ENCODE results near the gene PLAGL1.
"Not testable (repeated sequence)": the region's sequence is repeated elsewhere in the genome, so short reads cannot be mapped to it uniquely, and the experiment has no call there.

Gene PLAGL1

DNA sequence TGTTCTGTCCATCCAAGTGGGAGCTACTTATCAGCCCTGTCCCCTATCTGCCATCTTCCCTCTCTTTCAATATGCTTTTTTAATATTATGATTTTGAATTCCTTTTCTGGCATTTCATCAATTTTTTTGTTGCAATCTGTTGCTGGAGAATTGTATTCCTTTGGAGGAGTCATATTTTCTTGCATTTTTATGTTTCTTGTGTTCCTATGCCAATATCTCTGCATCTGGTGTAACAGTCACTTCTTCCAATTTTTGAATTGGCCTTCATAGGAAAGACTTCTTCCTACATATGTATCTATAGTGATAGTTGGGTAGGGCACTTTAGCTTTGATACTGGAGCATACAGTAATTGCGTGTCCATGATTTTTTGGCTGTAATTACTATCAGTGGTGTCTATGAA is 73.7 kb downstream of the PLAGL1 start:
- Histone ChIP-seq H3K4me3 (ENCODE audit: low read depth, low read length) (no peak overlapping the region), H3K9ac (ENCODE audit: low read length) (no peak overlapping the region), H3K27ac (ENCODE audit: low read depth, low read length) (no peak overlapping the region), H3K4me1 (ENCODE audit: control insufficient read depth, insufficient read depth, low read length) (peaks cover 19% of the 10 kb centered on the region), H3K36me3 (ENCODE audit: control insufficient read depth, insufficient read depth, low read length) (no peaks in the 10 kb centered on the region), H3K9me3 (ENCODE audit: control insufficient read depth, insufficient read depth, low read depth, low read length) (peaks cover 11% of the 10 kb centered on the region), H3K27me3 (ENCODE audit: control insufficient read depth, insufficient read depth, low read length) (no peaks in the 10 kb centered on the region)

DNA sequence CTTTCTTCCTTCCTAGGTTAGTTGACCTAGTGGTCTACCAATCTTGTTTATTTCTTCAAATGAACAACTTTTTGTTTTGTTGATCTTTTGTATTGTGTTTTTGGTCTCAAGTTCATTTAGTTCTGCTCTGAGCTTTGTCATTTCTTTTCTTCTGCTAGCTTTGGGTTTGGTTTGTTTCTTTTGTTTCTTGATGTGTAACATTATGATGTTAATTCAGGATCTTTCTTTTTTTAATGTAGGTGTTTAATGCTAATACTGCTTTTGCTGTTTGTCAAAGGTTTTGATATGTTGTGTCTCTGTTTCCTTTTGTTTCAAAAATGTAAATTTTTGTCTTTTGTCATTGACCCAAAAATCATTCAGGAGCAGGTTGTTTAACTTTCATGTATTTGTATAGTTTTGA is 78.1 kb downstream of the PLAGL1 start:
- Histone ChIP-seq H3K4me1 (ENCODE audit: control insufficient read depth, insufficient read depth, low read length) (no peaks in the 10 kb centered on the region), H3K36me3 (ENCODE audit: control insufficient read depth, insufficient read depth, low read length) (no peaks in the 10 kb centered on the region), H3K9me3 (ENCODE audit: control insufficient read depth, insufficient read depth, low read depth, low read length) (peaks cover 27% of the 10 kb centered on the region), H3K27ac (ENCODE audit: low read depth, low read length) (peak overlapping the region; percentile 29; the same call in 1 of the 2 replicates), H3K9ac (ENCODE audit: low read length) (no peak overlapping the region), H3K27me3 (ENCODE audit: control insufficient read depth, insufficient read depth, low read length) (no peaks in the 10 kb centered on the region), H3K4me3 (ENCODE audit: low read depth, low read length) (no peak overlapping the region)

DNA sequence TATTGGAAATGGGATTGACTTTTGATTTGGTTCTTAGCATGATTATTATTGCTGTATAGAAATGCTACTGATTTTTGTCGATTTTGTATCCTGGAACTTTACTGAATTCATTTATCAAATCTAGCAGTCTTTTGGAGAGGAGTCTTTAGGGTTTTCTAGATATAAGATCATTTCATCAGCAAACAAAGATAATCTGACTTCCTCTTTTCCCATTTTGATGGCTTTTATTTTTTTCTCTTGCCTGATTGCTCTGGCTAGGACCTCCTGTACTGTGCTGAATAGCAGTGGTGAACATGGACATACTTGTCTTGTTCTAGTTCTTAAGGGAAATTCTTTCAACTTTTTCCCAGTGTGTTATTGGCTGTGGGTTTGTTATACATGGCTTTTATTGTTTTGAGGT is 79.2 kb downstream of the PLAGL1 start:
- Histone ChIP-seq H3K27me3 (ENCODE audit: control insufficient read depth, insufficient read depth, low read length) (no peaks in the 10 kb centered on the region), H3K4me3 (ENCODE audit: low read depth, low read length) (no peak overlapping the region), H3K9me3 (ENCODE audit: control insufficient read depth, insufficient read depth, low read depth, low read length) (peaks cover 27% of the 10 kb centered on the region), H3K4me1 (ENCODE audit: control insufficient read depth, insufficient read depth, low read length) (no peaks in the 10 kb centered on the region), H3K27ac (ENCODE audit: low read depth, low read length) (no peak overlapping the region), H3K9ac (ENCODE audit: low read length) (no peak overlapping the region), H3K36me3 (ENCODE audit: control insufficient read depth, insufficient read depth, low read length) (no peaks in the 10 kb centered on the region)

DNA sequence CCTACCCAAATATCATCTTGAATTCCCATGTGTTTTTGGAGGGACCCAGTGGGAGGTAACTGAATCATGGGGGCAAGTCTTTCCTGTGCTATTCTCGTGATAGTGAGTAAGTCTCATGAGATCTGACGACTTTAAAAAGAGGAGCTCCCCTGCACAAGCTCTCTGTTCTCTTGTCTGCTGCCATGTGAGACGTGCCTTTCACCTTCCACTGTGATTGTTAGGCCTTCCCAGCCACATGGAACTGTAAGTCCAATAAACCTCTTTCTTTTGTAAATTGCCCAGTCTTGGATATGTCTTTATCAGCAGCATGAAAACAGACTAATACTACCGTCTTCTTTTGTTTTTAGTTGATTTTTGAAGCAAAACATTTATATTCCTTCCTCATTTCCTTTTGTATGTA is 91.0 kb downstream of the PLAGL1 start:
- H3K36me3 ChIP-seq (ENCODE audit: control insufficient read depth, insufficient read depth, low read length); H3K4me1 ChIP-seq (ENCODE audit: control insufficient read depth, insufficient read depth, low read length); H3K27me3 ChIP-seq (ENCODE audit: control insufficient read depth, insufficient read depth, low read length); H3K9me3 ChIP-seq (ENCODE audit: control insufficient read depth, insufficient read depth, low read depth, low read length); H3K4me3 ChIP-seq (ENCODE audit: low read depth, low read length); H3K27ac ChIP-seq (ENCODE audit: low read depth, low read length); H3K9ac ChIP-seq (ENCODE audit: low read length): not testable (repeated sequence)

DNA sequence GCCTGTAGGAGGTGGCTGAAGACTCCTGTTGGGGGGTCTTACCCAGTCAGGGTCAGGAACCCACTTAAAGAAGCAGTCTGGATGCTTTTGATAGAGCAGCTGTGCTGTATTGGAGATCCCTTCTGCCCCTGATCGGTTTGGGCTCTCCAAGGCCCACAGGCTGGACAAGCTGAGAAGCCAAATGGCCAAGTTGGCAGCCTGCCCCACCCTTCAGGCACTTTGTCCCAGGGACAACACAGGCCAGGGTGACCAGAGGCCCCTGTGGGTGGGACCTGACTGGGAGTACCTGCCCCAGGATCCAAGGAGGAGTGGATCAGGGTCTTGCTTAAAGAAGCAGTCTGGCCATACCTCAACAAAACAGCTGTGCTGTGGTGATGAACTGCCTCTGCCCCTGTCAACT is 95.4 kb downstream of the PLAGL1 start:
- no peak overlapping the region for H3K4me3 ChIP-seq (ENCODE audit: low read depth, low read length)
- H3K27ac ChIP-seq (ENCODE audit: low read depth, low read length): no peak overlapping the region
- H3K36me3 ChIP-seq (ENCODE audit: control insufficient read depth, insufficient read depth, low read length): no peaks in the 10 kb centered on the region
- no peaks in the 10 kb centered on the region for H3K27me3 ChIP-seq (ENCODE audit: control insufficient read depth, insufficient read depth, low read length)
- H3K4me1 ChIP-seq (ENCODE audit: control insufficient read depth, insufficient read depth, low read length): no peaks in the 10 kb centered on the region
- no peak overlapping the region for H3K9ac ChIP-seq (ENCODE audit: low read length)
- peaks cover 3% of the 10 kb centered on the region; the same call in 1 of the 2 replicates for H3K9me3 ChIP-seq (ENCODE audit: control insufficient read depth, insufficient read depth, low read depth, low read length)

DNA sequence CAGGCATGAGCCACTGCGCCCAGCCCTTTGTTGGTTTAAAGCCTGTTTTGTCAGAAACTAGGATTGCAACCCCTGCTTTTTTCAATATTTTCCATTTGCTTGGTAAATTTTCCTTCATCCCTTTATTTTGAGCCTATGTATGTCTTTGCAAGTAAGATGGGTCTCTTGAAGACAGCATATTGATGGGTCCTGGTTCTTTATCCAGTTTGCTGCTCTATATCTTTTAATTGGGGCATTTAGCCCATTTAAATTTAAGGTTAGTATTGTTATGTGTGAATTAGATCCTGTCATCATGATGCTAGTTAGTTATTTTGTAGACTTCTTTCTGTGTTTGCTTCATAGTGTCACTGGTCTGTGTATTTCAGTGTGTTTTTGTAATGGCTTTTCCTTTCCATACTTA is 97.0 kb downstream of the PLAGL1 start:
- Histone ChIP-seq H3K9ac (ENCODE audit: low read length) (no peak overlapping the region), H3K4me1 (ENCODE audit: control insufficient read depth, insufficient read depth, low read length) (no peaks in the 10 kb centered on the region), H3K27me3 (ENCODE audit: control insufficient read depth, insufficient read depth, low read length) (no peaks in the 10 kb centered on the region), H3K36me3 (ENCODE audit: control insufficient read depth, insufficient read depth, low read length) (no peaks in the 10 kb centered on the region), H3K4me3 (ENCODE audit: low read depth, low read length) (no peak overlapping the region), H3K27ac (ENCODE audit: low read depth, low read length) (no peak overlapping the region), H3K9me3 (ENCODE audit: control insufficient read depth, insufficient read depth, low read depth, low read length) (0 out of 2 replicates have a peak, but pooled peaks cover 2% of the 10 kb centered on the region)

DNA sequence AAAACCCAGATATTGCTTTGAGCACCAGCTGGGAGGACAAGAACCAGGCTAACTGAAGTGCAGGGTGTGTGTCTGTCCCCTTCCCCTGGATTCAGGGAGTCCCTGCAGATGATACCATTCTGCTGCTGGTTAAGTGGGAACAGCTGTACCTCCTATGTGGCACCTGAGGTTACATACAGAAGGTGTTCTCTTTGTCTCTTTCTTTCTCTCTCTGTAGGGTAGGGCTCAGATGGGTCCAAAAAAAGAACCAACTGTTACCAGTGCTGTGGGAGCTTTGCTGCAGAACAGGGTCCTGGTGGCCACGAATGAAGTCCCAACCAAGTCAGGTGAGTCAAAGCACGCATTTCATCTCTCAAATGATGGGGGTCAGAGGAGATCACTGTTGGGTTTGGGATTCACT is 105.2 kb downstream of the PLAGL1 start:
- Histone ChIP-seq H3K4me3 (ENCODE audit: low read depth, low read length) (no peak overlapping the region), H3K27me3 (ENCODE audit: control insufficient read depth, insufficient read depth, low read length) (no peaks in the 10 kb centered on the region), H3K9ac (ENCODE audit: low read length) (no peak overlapping the region), H3K27ac (ENCODE audit: low read depth, low read length) (no peak overlapping the region), H3K9me3 (ENCODE audit: control insufficient read depth, insufficient read depth, low read depth, low read length) (0 out of 2 replicates have a peak, but pooled peaks cover 2% of the 10 kb centered on the region), H3K36me3 (ENCODE audit: control insufficient read depth, insufficient read depth, low read length) (no peaks in the 10 kb centered on the region), H3K4me1 (ENCODE audit: control insufficient read depth, insufficient read depth, low read length) (no peaks in the 10 kb centered on the region)

DNA sequence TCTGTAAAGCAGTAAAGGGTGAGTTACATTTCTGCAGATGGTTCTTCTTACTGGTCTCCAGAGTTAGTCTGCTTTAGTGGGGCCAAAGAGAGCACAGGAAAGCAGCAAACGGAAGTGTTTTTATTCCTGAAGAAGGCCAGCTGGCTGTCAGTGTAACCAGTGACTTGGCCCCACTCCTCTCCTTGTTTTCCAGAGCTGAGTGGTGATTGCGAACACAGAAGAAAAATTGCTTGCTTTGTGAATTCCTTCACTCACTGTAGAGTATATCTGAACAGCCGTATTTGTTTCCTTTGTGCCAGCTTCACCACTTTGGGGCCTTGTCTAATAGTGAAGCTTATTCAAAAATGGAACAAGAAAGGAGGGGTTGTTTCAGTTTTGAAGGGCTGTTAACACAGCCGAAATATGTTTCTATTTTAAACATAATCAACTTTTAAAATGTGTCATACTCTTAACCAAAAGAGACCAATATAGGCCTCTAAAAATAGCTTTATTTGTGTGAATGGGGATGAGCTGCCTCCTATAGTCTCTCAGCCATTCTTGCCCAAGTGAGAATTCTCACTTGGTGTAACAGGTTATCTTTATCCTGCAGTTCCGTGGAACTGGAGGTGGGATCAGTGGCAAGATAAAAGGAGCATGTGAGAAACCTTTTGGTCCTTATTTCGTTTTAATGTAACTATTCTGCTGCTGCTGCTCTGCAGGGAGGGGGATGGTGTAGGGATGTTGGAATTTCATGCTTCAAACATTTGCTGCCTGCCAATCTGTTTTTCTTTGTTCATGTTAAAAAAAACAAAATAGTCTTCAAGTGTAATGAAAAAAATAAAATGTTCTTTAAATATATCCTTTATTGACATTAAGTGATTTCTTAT is 105.9 kb downstream of the PLAGL1 start:
- Histone ChIP-seq H3K9me3 (ENCODE audit: control insufficient read depth, insufficient read depth, low read depth, low read length) (0 out of 2 replicates have a peak, but pooled peaks cover 2% of the 10 kb centered on the region), H3K27me3 (ENCODE audit: control insufficient read depth, insufficient read depth, low read length) (no peaks in the 10 kb centered on the region), H3K9ac (ENCODE audit: low read length) (no peak overlapping the region), H3K4me1 (ENCODE audit: control insufficient read depth, insufficient read depth, low read length) (no peaks in the 10 kb centered on the region), H3K36me3 (ENCODE audit: control insufficient read depth, insufficient read depth, low read length) (no peaks in the 10 kb centered on the region), H3K27ac (ENCODE audit: low read depth, low read length) (no peak overlapping the region), H3K4me3 (ENCODE audit: low read depth, low read length) (no peak overlapping the region)

DNA sequence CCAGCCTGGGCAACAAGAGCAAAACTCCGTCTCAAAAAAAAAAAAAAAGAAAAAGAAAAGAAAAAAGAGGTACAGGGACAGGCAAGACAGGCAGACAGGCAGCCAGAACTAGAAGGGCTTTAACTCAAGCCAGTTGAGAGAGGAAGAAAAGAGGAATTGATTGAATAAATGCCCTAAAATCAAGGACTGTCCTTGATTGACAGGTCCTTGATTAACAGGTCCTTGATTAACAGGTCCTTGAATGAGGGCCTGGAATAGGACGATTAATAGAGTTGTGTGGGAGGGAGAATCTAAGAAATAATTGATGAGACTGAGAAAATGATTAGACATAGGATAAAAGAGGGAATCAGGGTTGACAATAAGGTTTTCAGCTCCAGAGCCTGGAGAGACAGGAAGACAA is 107.7 kb downstream of the PLAGL1 start:
- H3K36me3 ChIP-seq (ENCODE audit: control insufficient read depth, insufficient read depth, low read length): no peaks in the 10 kb centered on the region
- no peak overlapping the region for H3K9ac ChIP-seq (ENCODE audit: low read length)
- no peak overlapping the region for H3K27ac ChIP-seq (ENCODE audit: low read depth, low read length)
- H3K4me3 ChIP-seq (ENCODE audit: low read depth, low read length): no peak overlapping the region
- H3K9me3 ChIP-seq (ENCODE audit: control insufficient read depth, insufficient read depth, low read depth, low read length): no peaks in the 10 kb centered on the region
- no peaks in the 10 kb centered on the region for H3K4me1 ChIP-seq (ENCODE audit: control insufficient read depth, insufficient read depth, low read length)
- no peaks in the 10 kb centered on the region for H3K27me3 ChIP-seq (ENCODE audit: control insufficient read depth, insufficient read depth, low read length)

DNA sequence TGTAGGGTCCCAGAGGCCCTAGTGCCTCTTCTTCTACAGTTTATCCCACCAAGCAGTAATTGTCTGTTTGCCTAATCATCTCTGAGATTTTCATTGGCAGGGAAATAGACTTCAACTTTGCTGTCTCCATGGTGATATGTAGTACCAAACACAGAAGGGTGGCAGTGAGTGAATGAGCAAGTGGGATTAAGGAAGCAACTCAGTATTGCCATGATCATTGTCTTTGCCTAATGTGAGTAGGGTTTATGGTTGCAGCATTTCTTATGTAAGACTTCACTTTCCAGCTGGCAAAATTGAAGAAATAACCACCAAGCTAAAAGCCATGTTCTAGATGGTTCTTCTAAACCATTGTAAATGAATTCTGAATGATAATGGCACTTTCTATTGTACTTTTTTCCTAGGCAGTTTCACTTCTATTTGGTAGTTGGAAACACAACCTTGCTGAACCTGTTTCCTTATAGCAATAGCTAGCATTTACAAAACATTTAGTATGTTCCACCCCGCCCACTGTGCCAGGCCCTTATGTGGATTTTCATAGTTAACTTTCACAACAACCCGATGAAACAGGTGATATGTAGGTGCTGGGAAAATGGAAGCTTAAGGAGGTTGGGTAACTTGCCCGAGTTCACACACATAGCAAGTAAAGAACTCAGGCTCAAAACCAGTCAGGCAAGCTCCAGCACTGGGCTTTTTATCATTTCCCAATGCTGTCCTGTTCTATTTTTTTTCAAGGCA is 111.8 kb downstream of the PLAGL1 start:
- Histone ChIP-seq H3K36me3 (ENCODE audit: control insufficient read depth, insufficient read depth, low read length) (no peaks in the 10 kb centered on the region), H3K9me3 (ENCODE audit: control insufficient read depth, insufficient read depth, low read depth, low read length) (no peaks in the 10 kb centered on the region), H3K4me1 (ENCODE audit: control insufficient read depth, insufficient read depth, low read length) (no peaks in the 10 kb centered on the region), H3K27me3 (ENCODE audit: control insufficient read depth, insufficient read depth, low read length) (no peaks in the 10 kb centered on the region), H3K9ac (ENCODE audit: low read length) (no peak overlapping the region), H3K4me3 (ENCODE audit: low read depth, low read length) (no peak overlapping the region), H3K27ac (ENCODE audit: low read depth, low read length) (no peak overlapping the region)

DNA sequence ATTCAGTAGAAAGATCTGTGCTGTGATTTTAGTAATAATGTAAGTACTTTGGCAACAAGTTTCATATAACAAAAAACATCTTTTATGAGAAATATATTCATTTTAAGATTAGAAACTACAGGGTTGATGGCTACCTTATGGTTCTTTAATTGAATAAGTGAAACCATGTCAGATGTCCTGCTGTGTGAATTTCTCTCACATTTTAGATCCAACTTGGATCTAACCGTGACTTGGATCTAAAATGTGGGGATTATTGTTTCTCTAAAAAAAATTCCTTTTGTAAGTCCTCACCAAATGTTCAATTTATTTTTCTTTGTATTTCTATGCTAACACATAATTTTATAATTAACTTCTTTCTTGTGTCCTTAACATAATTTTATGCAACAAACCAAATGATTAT is 113.4 kb downstream of the PLAGL1 start:
- no peak overlapping the region for H3K9ac ChIP-seq (ENCODE audit: low read length)
- H3K27ac ChIP-seq (ENCODE audit: low read depth, low read length): no peak overlapping the region
- H3K9me3 ChIP-seq (ENCODE audit: control insufficient read depth, insufficient read depth, low read depth, low read length): no peaks in the 10 kb centered on the region
- H3K27me3 ChIP-seq (ENCODE audit: control insufficient read depth, insufficient read depth, low read length): no peaks in the 10 kb centered on the region
- H3K4me3 ChIP-seq (ENCODE audit: low read depth, low read length): no peak overlapping the region
- no peaks in the 10 kb centered on the region for H3K36me3 ChIP-seq (ENCODE audit: control insufficient read depth, insufficient read depth, low read length)
- no peaks in the 10 kb centered on the region for H3K4me1 ChIP-seq (ENCODE audit: control insufficient read depth, insufficient read depth, low read length)

Data from HUES6 (cell line).